Aorta (tissue), 5 donors: ENCODE measurements around the gene SEC16B. TPM values are rescaled to one million over a fixed set of nuclear protein-coding genes. Genes with fewer than 3 reads are reported as not detected.

Source experiments
- ATAC-seq: fragments of 200-7000 bp; cut with Tn5 transposase; one replicate; pipeline ENCODE4 v1.9.1; 2022; ENCODE audit warnings: moderate library complexity; ENCODE audit not compliant: low FRiP score
- DNase-seq, 2 donors: peaks; one replicate each; pipeline ENCODE4 v3.0.0-alpha.2; 2020
- H3K27ac ChIP-seq, 2 donors: one replicate each; pipeline ENCODE4 v1.5.1; 2013; ENCODE audit warnings: low read length in 2 of 2, mild to moderate bottlenecking in 2 of 2, moderate library complexity in 2 of 2, control low read depth in 1 of 2, inconsistent platforms in 1 of 2, low read depth in 1 of 2
- H3K27me3 ChIP-seq, 2 donors: one replicate each; pipeline ENCODE4 v1.6.1; 2013; ENCODE audit warnings: control low read depth in 1 of 2, low read length in 1 of 2, mild to moderate bottlenecking in 1 of 2, moderate library complexity in 1 of 2; ENCODE audit not compliant: insufficient read depth in 2 of 2, control insufficient read depth in 1 of 2
- H3K36me3 ChIP-seq, 2 donors: one replicate each; pipeline ENCODE4 v1.6.1; 2013; ENCODE audit warnings: control low read depth in 1 of 2, low read length in 1 of 2, mild to moderate bottlenecking in 1 of 2; ENCODE audit not compliant: insufficient read depth in 2 of 2, control insufficient read depth in 1 of 2
- H3K4me1 ChIP-seq, 2 donors: one replicate each; pipeline ENCODE4 v1.6.1; 2013; ENCODE audit warnings: low read length in 2 of 2, control low read depth in 1 of 2, mild to moderate bottlenecking in 1 of 2, moderate library complexity in 1 of 2; ENCODE audit not compliant: insufficient read depth in 2 of 2, control insufficient read depth in 1 of 2
- H3K4me3 ChIP-seq, 2 donors: one replicate each; pipeline ENCODE4 v1.5.1; 2013; ENCODE audit warnings: low read length in 2 of 2, control low read depth in 1 of 2, mild to moderate bottlenecking in 1 of 2
- H3K9me3 ChIP-seq: one replicate; pipeline ENCODE4 v1.6.1; 2013; ENCODE audit warnings: mild to moderate bottlenecking, low read length; ENCODE audit not compliant: control insufficient read depth
- WGBS, 2 donors: extraction: QIAGEN DNeasy Blood & Tissue Kit; methylation state at CpG; one replicate each; pipeline ENCODE4 v1.1.7; 2013; 5-methylcytosine and 5-hydroxymethylcytosine counted together
- intact Hi-C, 2 donors: fragments of 100-400 bp; cut with DNase I; formaldehyde crosslinking; loops; one replicate each; pipeline versions ENCODE4 v1.14.2 to v1.15.0; 2022
- polyA plus RNA-seq, 2 donors: library from polyadenylated mRNA; stranded (reverse); fragments of 200-250 nt; gene quantifications; one replicate each; pipeline ENCODE4 v1.2.3, GENCODE V29; 2013
- total RNA-seq, 2 donors: library from RNA; stranded (reverse); fragmentation: NEBNext Ultra II Directional; extraction: Animal tissue kit (Norgen Biotek cat#: 25700); gene quantifications; one replicate each; pipeline ENCODE4 v1.2.1, GENCODE V29; 2021
- donor health status: healthy with polysubstance abuse.
- donor health status: Bipolar disorder and iron deficiency.
- donor health status: DM: no; HTN: no; CAD: no.
- donor health status: DM: no; HTN: no; CAD: no.
- donor health status: DM: yes; HTN: yes; CAD: no.

Gene SEC16B
- total and polyA plus RNA-seq, 4 donors: 2.4 to 12.1 (median 7.5) TPM

DNA sequence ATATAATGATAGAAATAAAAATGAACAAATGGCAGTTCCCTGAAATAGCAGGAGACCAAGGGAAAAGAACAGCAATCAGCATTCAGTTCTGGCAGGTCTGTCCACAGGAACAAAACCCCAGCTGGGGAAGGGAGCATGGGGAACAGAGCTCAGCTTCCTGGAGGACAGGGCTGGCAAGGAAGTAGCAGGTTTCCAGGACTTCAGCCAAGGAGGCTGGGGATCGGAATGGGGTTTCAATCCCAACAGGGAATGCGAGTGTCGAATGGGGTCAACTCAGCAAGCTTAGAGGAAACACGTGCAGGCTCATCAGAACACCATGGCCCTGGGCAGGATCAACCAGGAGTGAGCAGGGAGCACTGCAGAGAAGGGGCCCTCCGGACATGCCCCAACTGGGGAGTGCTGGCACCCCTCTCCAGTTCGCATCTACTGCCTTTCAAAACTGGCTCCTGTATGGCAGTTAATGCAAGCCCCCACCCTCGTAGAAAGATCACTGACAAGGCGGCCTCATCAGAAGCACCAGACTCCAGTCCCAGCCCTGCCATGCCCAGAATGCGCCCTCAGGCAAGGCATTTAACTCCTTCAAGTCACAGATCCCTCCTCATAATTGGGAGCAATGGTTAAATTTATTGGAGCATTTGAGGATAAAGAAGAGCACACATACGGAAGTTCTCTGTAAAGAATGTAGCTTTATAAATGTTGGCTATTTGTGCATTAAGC is 72.4 kb downstream of the SEC16B start:
- DNase-seq: no peak
- no peaks in the 10 kb centered on the region for H3K9me3 ChIP-seq
- ATAC-seq: no peak
- no peaks in the 10 kb centered on the region for H3K27me3 ChIP-seq
- H3K27ac ChIP-seq: no peak overlapping the region
- intact Hi-C loops: no loop called here
- H3K4me1 ChIP-seq: no peaks in the 10 kb centered on the region
- H3K4me3 ChIP-seq: no peak overlapping the region
- WGBS, 2 donors: 57 to 69% methylated on average over 10 of the region's 10 CpGs
- no peaks in the 10 kb centered on the region for H3K36me3 ChIP-seq

Other genes with a start within 250 kb of the SEC16B start
- gene RASAL2, start 124.0 kb upstream of the SEC16B start, total RNA-seq: 10 to 100 TPM; 34.2 to 37.3 TPM
- 10 to 100 TPM in 1 of 2 donors, 1 to 10 TPM in 1; 1.9 to 10.1 TPM for gene RASAL2, start 124.0 kb upstream of the SEC16B start, polyA plus RNA-seq